IMR-90 (cell line): ENCODE data around the gene ACOXL. TPM values are rescaled to one million over a fixed set of nuclear protein-coding genes. Genes with fewer than 3 reads are reported as not detected.
A peak's percentile ranks its signal among the peaks of the same experiment; 100 is the strongest.

Experiments used
- ATAC-seq: fragments of 200-7000 bp; cut with Tn5 transposase; 2 replicates; pipeline ENCODE4 v1.9.1; 2020; ENCODE audit warnings: low read depth, mild to moderate bottlenecking, moderate library complexity
- BruUV-seq: library from RNA; stranded (reverse); fragments of 400-500 nt; replicated peaks from 2 replicates; lab custom pipeline; 2021; lab: Mats Ljungman, UMichigan
- CTCF ChIA-PET: fragments of 300-600 bp; formaldehyde crosslinking; extraction: SDS; loops from one replicate; lab custom pipeline; 2021; ENCODE audit warnings: antibody characterized with exemption; lab: Yijun Ruan, JAX
- POLR2A ChIA-PET: fragments of 300-600 bp; sonication (Branson Sonifier 250); formaldehyde crosslinking; loops from one replicate; lab custom pipeline; 2022; ENCODE audit warnings: antibody characterized with exemption; ENCODE audit not compliant: unreplicated experiment; lab: Charles Lee
- DNase-seq: peaks from one replicate; pipeline ENCODE4 v3.0.0; 2013
- H2AFZ ChIP-seq: replicated peaks from 2 replicates; pipeline ENCODE3; 2013; ENCODE audit warnings: low read length, mild to moderate bottlenecking; ENCODE audit not compliant: poor library complexity
- H2AK5ac ChIP-seq: 2 replicates; pipeline ENCODE4 v1.6.1; 2013; ENCODE audit warnings: low read depth, low read length, inconsistent platforms
- H2AK9ac ChIP-seq: replicated peaks from 2 replicates; pipeline ENCODE3; 2013; ENCODE audit warnings: mild to moderate bottlenecking, low read depth, low read length, moderate library complexity; ENCODE audit not compliant: poor library complexity
- H2BK120ac ChIP-seq: 2 replicates; pipeline ENCODE4 v1.6.1; 2013; ENCODE audit warnings: low read depth, low read length, inconsistent platforms
- H2BK15ac ChIP-seq: 3 replicates; pipeline ENCODE4 v1.6.1; 2013; ENCODE audit warnings: low read depth, low read length, inconsistent platforms
- H2BK20ac ChIP-seq: 2 replicates; pipeline ENCODE4 v1.6.1; 2013; ENCODE audit warnings: low read depth, mild to moderate bottlenecking, inconsistent platforms, low read length, moderate library complexity
- H2BK5ac ChIP-seq: 2 replicates; pipeline ENCODE4 v1.6.1; 2013; ENCODE audit warnings: mild to moderate bottlenecking, low read depth, low read length, inconsistent platforms; ENCODE audit not compliant: poor library complexity, severe bottlenecking
- H3K14ac ChIP-seq: replicated peaks from 2 replicates; pipeline ENCODE4 v1.6.1; 2013; ENCODE audit warnings: low read depth, low read length, inconsistent platforms
- H3K18ac ChIP-seq: 2 replicates; pipeline ENCODE4 v1.6.1; 2013; ENCODE audit warnings: low read depth, low read length, control low read depth
- H3K23ac ChIP-seq: 2 replicates; pipeline ENCODE4 v1.6.1; 2013; ENCODE audit warnings: low read depth, low read length, inconsistent platforms
- H3K27ac ChIP-seq: 2 replicates; pipeline ENCODE4 v1.5.1; 2013; ENCODE audit warnings: mild to moderate bottlenecking, control low read depth, low read length; ENCODE audit not compliant: insufficient read depth
- H3K27me3 ChIP-seq: 2 replicates; pipeline ENCODE4 v1.6.1; 2013; ENCODE audit warnings: low read length; ENCODE audit not compliant: control insufficient read depth, insufficient read depth
- H3K36me3 ChIP-seq: 2 replicates; pipeline ENCODE4 v1.6.1; 2013; ENCODE audit warnings: low read length, mixed read lengths; ENCODE audit not compliant: control insufficient read depth, insufficient read depth
- H3K4ac ChIP-seq: 2 replicates; pipeline ENCODE4 v1.6.1; 2013; ENCODE audit warnings: low read depth, low read length, inconsistent platforms
- H3K4me1 ChIP-seq: 2 replicates; pipeline ENCODE4 v1.6.1; 2013; ENCODE audit warnings: low read length, mixed read lengths; ENCODE audit not compliant: control insufficient read depth, insufficient read depth
- H3K4me2 ChIP-seq: 2 replicates; pipeline ENCODE4 v1.6.1; 2013; ENCODE audit warnings: low read depth, mild to moderate bottlenecking, control low read depth, low read length, moderate library complexity
- H3K4me3 ChIP-seq: 2 replicates; pipeline ENCODE4 v1.5.1; 2013; ENCODE audit warnings: low read depth, mild to moderate bottlenecking, control low read depth, low read length, moderate library complexity; ENCODE audit not compliant: insufficient read depth
- H3K56ac ChIP-seq: 2 replicates; pipeline ENCODE4 v1.6.1; 2013; ENCODE audit warnings: low read length, inconsistent platforms; ENCODE audit not compliant: insufficient read depth; ENCODE audit errors: extremely low read depth
- H3K79me1 ChIP-seq, 2 experiments: 2 replicates each; pipeline ENCODE4 v1.6.1; 2013; ENCODE audit warnings: low read length in 2 of 2, inconsistent platforms in 1 of 2, low read depth in 1 of 2
- H3K9ac ChIP-seq: 2 replicates; pipeline ENCODE4 v1.6.1; 2013; ENCODE audit warnings: low read depth, low read length, control low read depth
- H3K9me1 ChIP-seq: 2 replicates; pipeline ENCODE4 v1.6.1; 2013; ENCODE audit warnings: low read length, inconsistent platforms; ENCODE audit not compliant: insufficient read depth
- H3K9me3 ChIP-seq: 2 replicates; pipeline ENCODE4 v1.6.1; 2013; ENCODE audit warnings: low read length; ENCODE audit not compliant: control insufficient read depth, insufficient read depth
- H4K20me1 ChIP-seq: 2 replicates; pipeline ENCODE4 v1.6.1; 2013; ENCODE audit warnings: low read length, inconsistent platforms; ENCODE audit not compliant: insufficient read depth
- H4K5ac ChIP-seq: 2 replicates; pipeline ENCODE4 v1.6.1; 2013; ENCODE audit warnings: mild to moderate bottlenecking, low read depth, low read length, control low read depth
- H4K8ac ChIP-seq, 2 experiments: 2 replicates each; pipeline ENCODE4 v1.6.1; 2013; ENCODE audit warnings: low read depth in 2 of 2, low read length in 2 of 2, control low read depth in 1 of 2, inconsistent platforms in 1 of 2
- H4K91ac ChIP-seq: 2 replicates; pipeline ENCODE4 v1.6.1; 2013; ENCODE audit warnings: low read depth, low read length, inconsistent platforms; ENCODE audit not compliant: insufficient read depth
- BHLHE40 ChIP-seq: fragments of 150-350 bp; IDR thresholded peaks from 2 replicates; pipeline ENCODE4 v1.6.1; 2016; ENCODE audit warnings: mild to moderate bottlenecking, low read depth, low read length
- CEBPB ChIP-seq: IDR thresholded peaks from 2 replicates; pipeline ENCODE4 v1.6.1; 2012; ENCODE audit warnings: low read depth, low read length, improper control_type of control experiment
- CHD1 ChIP-seq: IDR thresholded peaks from 2 replicates; pipeline ENCODE4 v1.6.1; 2012; ENCODE audit warnings: low read depth, low read length, improper control_type of control experiment
- CTCF ChIP-seq: conservative IDR thresholded peaks from 2 replicates; pipeline ENCODE4 v1.5.1; 2012; ENCODE audit warnings: mild to moderate bottlenecking, low read depth, low read length, improper control_type of control experiment
- ELK1 ChIP-seq: fragments of 150-350 bp; IDR thresholded peaks from 2 replicates; pipeline ENCODE4 v1.6.1; 2016; ENCODE audit warnings: low read depth, mild to moderate bottlenecking, low read length, moderate library complexity, borderline replicate concordance
- FOS ChIP-seq: fragments of 150-350 bp; IDR thresholded peaks from 2 replicates; pipeline ENCODE4 v1.6.1; 2016; ENCODE audit warnings: low read depth, low read length
- MAFK ChIP-seq: IDR thresholded peaks from 2 replicates; pipeline ENCODE4 v1.6.1; 2012; ENCODE audit warnings: low read depth, low read length, improper control_type of control experiment
- MAZ ChIP-seq: IDR thresholded peaks from 2 replicates; pipeline ENCODE4 v1.6.1; 2012; ENCODE audit warnings: low read depth, mild to moderate bottlenecking, low read length, improper control_type of control experiment, moderate library complexity, borderline replicate concordance
- NFE2L2 ChIP-seq: fragments of 150-350 bp; IDR thresholded peaks from 2 replicates; pipeline ENCODE4 v1.6.1; 2016; ENCODE audit warnings: low read depth, mild to moderate bottlenecking, low read length
- POLR2A ChIP-seq: IDR thresholded peaks from 2 replicates; pipeline ENCODE4 v1.6.1; 2012; ENCODE audit warnings: mild to moderate bottlenecking, low read depth, low read length
- RCOR1 ChIP-seq: IDR thresholded peaks from 2 replicates; pipeline ENCODE4 v1.6.1; 2012; ENCODE audit warnings: mild to moderate bottlenecking, low read length, improper control_type of control experiment; ENCODE audit not compliant: insufficient replicate concordance
- RFX5 ChIP-seq: IDR thresholded peaks from 2 replicates; pipeline ENCODE4 v1.8.0; 2012; ENCODE audit warnings: low read depth, mild to moderate bottlenecking, low read length, moderate library complexity
- USF2 ChIP-seq: fragments of 150-350 bp; IDR thresholded peaks from 2 replicates; pipeline ENCODE4 v1.6.1; 2017; ENCODE audit warnings: mild to moderate bottlenecking, antibody characterized with exemption, low read length, low read depth
- WGBS, 2 experiments: methylation state at CpG; one replicate each; pipeline versions ENCODE4 v1.1.5 to v1.1.7; 2013; ENCODE audit warnings: missing lambda C conversion rate in 2 of 2; ENCODE audit not compliant: insufficient read length in 1 of 2; ENCODE audit errors: extremely low coverage in 2 of 2; 5-methylcytosine and 5-hydroxymethylcytosine counted together
- dilution Hi-C: fragments of 300-500 bp; cut with HindIII; formaldehyde crosslinking; loops from one replicate; pipeline ENCODE4 v1.14.3; 2018; ENCODE audit warnings: low sequenced_read_pairs; ENCODE audit not compliant: unreplicated experiment
- in situ Hi-C: fragments of 300-500 bp; cut with MboI; formaldehyde crosslinking; loops from 3 replicates; pipeline ENCODE4 v1.14.3; 2019; ENCODE audit warnings: low sequenced_read_pairs, inconsistent platforms, mixed read lengths
- intact Hi-C: fragments of 100-400 bp; cut with micrococcal nuclease; formaldehyde crosslinking; loops from 2 replicates; pipeline ENCODE4 v1.10.0; 2022
- polyA plus RNA-seq, 3 experiments: library from polyadenylated mRNA; depleted of rRNA; stranded (reverse); fragments of >200 nt; gene quantifications; 2 replicates each; pipeline ENCODE4 v1.2.3, GENCODE V29; 2012; ENCODE audit warnings: low replicate concordance in 1 of 3
- total RNA-seq: library from RNA; depleted of rRNA; stranded (reverse); fragments of >200 nt; gene quantifications from 2 replicates; pipeline ENCODE4 v1.2.3, GENCODE V29; 2012

ACOXL gene
- total and polyA plus RNA-seq, 2 of the 4 experiments (the other 2 are of a cell fraction): not detected

GRCh38 chr2:111123751-111124150 is 391.4 kb downstream of the ACOXL start:
- Histone ChIP-seq H2AK5ac (no peak overlapping the region), H2BK20ac (no peak overlapping the region), H2AK9ac (peak overlapping the region; percentile 80), H2BK15ac (no peak overlapping the region), H3K4me1 (no peaks in the 10 kb centered on the region; the same call in 1 of the 2 replicates), H3K9ac (no peak overlapping the region), H3K79me1 (peaks cover 0 to 8% of the 10 kb centered on the region in 2 experiments; a peak in 1 of 4 replicates), H3K9me1 (no peaks in the 10 kb centered on the region), H3K9me3 (peaks cover 3% of the 10 kb centered on the region; the same call in 1 of the 2 replicates), H3K23ac (no peak overlapping the region), H3K14ac (no peak overlapping the region), H3K4me2 (no peak overlapping the region; the same call in 1 of the 2 replicates), H3K18ac (no peak overlapping the region), H4K20me1 (peaks cover 9% of the 10 kb centered on the region; the same call in 1 of the 2 replicates), H3K27ac (no peak overlapping the region), H3K4me3 (no peak overlapping the region), H2AFZ (no peak overlapping the region), H3K27me3 (peaks cover 5% of the 10 kb centered on the region; the same call in 1 of the 2 replicates), H2BK5ac (no peak overlapping the region), H4K91ac (no peak overlapping the region), H2BK120ac (no peak overlapping the region), H3K56ac (no peak overlapping the region), H3K4ac (no peak overlapping the region), H3K36me3 (peaks cover 13% of the 10 kb centered on the region), H4K5ac (no peak overlapping the region), H4K8ac (no peak overlapping the region)
- DNase-seq: no peak
- ATAC-seq: no peak
- ChIA-PET CTCF (no interaction called here), POLR2A (interaction anchor here (0.6 to 0.7 kb wide), 2 partner anchors 29 to 334 kb away, joined by 3 to 12 read pairs; no protein-coding TSS in a partner anchor)
- no TSS peak for BruUV-seq
- in situ Hi-C loops: no loop called here
- intact Hi-C loops: no loop called here
- WGBS, 2 experiments: 47% methylated on average over 4 of the region's 7 CpGs; no CpG with 5 or more reads in 1 of the 2 experiments
- dilution Hi-C loops: no loop called here
- TF ChIP-seq NFE2L2 (no peak), RCOR1 (no peak), MAFK (no peak), FOS (no peak), ELK1 (no peak), USF2 (no peak), RFX5 (no peak), BHLHE40 (no peak), CTCF (no peak), POLR2A (no peak), MAZ (no peak), CHD1 (no peak), CEBPB (no peak)
